Lower leg skin (tissue), 4 donors: ENCODE results near the gene RPTOR. TPM values are rescaled to one million over a fixed set of nuclear protein-coding genes. Genes with fewer than 3 reads are reported as not detected.

Source experiments
- DNase-seq, 2 donors: peaks; one replicate each; pipeline ENCODE4 v3.0.0-alpha.2; 2019; ENCODE audit warnings: low spot score in 2 of 2
- H3K4me3 ChIP-seq: fragments of 200-600 bp; sonication (generic); 2 replicates; pipeline ENCODE4 v1.5.1; 2017; ENCODE audit warnings: mild to moderate bottlenecking, low read depth; ENCODE audit not compliant: poor library complexity, severe bottlenecking
- CTCF ChIP-seq, 3 donors: fragments of 450-650 bp; IDR thresholded peaks; one replicate each; pipeline ENCODE4 v1.5.1; 2016; ENCODE audit warnings: antibody characterized with exemption in 3 of 3, mild to moderate bottlenecking in 3 of 3, moderate library complexity in 2 of 3
- POLR2A ChIP-seq, 2 donors: fragments of 450-650 bp; IDR thresholded peaks; one replicate each; pipeline ENCODE4 v1.6.1; 2016 to 2017; ENCODE audit warnings: antibody characterized with exemption in 2 of 2, mild to moderate bottlenecking in 1 of 2, moderate library complexity in 1 of 2
- WGBS, 2 donors: methylation state at CpG; one replicate each; pipeline ENCODE4 v1.1.5; 2018; 5-methylcytosine and 5-hydroxymethylcytosine counted together
- intact Hi-C: fragments of 100-400 bp; cut with DNase I; formaldehyde crosslinking; loops from one replicate; pipeline ENCODE4 v1.15.0; 2023; ENCODE audit warnings: low total_unique reads
- total RNA-seq, 4 donors: library from RNA; depleted of rRNA; stranded (reverse); fragments of >200 nt; gene quantifications; one replicate each; pipeline ENCODE4 v1.1.0, GENCODE V29; 2016

Gene RPTOR
- total RNA-seq, 4 donors from 2014 or later, result 30.7 to 68.2 (median 39.8) TPM

- no peak overlapping the region for H3K4me3 ChIP-seq
- intact Hi-C loops, result loop anchor here (10.0 kb wide), 1 partner anchor 101 kb away; no protein-coding TSS in a partner anchor
- TF ChIP-seq CTCF (IDR thresholded peaks at IDR 0.05) (no peak), POLR2A (IDR thresholded peaks at IDR 0.05) (no peak)
- DNase-seq, result no peak
- 95% methylated on average over 13 of the region's 13 CpGs for WGBS, 2 donors
Observed at GRCh38 chr17:80863626-80864025, 319.0 kb downstream of the RPTOR start.

- 98% methylated on average over 6 of the region's 6 CpGs for whole genome bisulfite sequencing, 2 donors
- intact Hi-C loops, result loop anchor here (10.0 kb wide), 1 partner anchor 100 kb away; no protein-coding TSS in a partner anchor
- TF ChIP-seq CTCF (IDR thresholded peaks at IDR 0.05), result no peak
- no peak for TF ChIP-seq POLR2A (IDR thresholded peaks at IDR 0.05)
- no peak for DNase-seq
- no peak overlapping the region for H3K4me3 ChIP-seq
Observed at GRCh38 chr17:80864751-80865150, 320.1 kb downstream of the RPTOR start.

GRCh38 chr17:80866050-80866793 is 321.6 kb downstream of the RPTOR start:
- TF ChIP-seq CTCF (IDR thresholded peaks at IDR 0.05) (peak in 1 of 3 donors; percentile 19), POLR2A (IDR thresholded peaks at IDR 0.05) (no peak)
- peak; percentile 63 to 91 for DNase-seq
- WGBS, 2 donors, result 13 to 15% methylated on average over 8 of the region's 8 CpGs
- intact Hi-C loops, result loop anchor here (10.0 kb wide), 1 partner anchor 99 kb away; no protein-coding TSS in a partner anchor
- H3K4me3 ChIP-seq, result no peak overlapping the region

- no peak for TF ChIP-seq POLR2A (IDR thresholded peaks at IDR 0.05)
- TF ChIP-seq CTCF (IDR thresholded peaks at IDR 0.05), result no peak
- no peak overlapping the region for H3K4me3 ChIP-seq
- intact Hi-C loops, result loop anchor here (10.0 kb wide), 1 partner anchor 97 kb away; no protein-coding TSS in a partner anchor
- DNase-seq, result no peak
- WGBS, 2 donors, result 92 to 94% methylated on average over 5 of the region's 5 CpGs
Observed at GRCh38 chr17:80868022-80868609, 323.5 kb downstream of the RPTOR start.

GRCh38 chr17:80869481-80870145 is 325.0 kb downstream of the RPTOR start:
- no peak for DNase-seq
- no peak overlapping the region for H3K4me3 ChIP-seq
- WGBS, 2 donors, result 82 to 89% methylated on average over 7 of the region's 7 CpGs
- intact Hi-C loops, result loop anchor here (10.0 kb wide), 1 partner anchor 95 kb away; no protein-coding TSS in a partner anchor
- TF ChIP-seq CTCF (IDR thresholded peaks at IDR 0.05) (no peak), POLR2A (IDR thresholded peaks at IDR 0.05) (no peak)
